Embryonic facial prominence (tissue), 1 donor: ENCODE data around the gene UBE2C.
"Not testable (repeated sequence)": the region's sequence is repeated elsewhere in the genome, so short reads cannot be mapped to it uniquely, and the experiment has no call there.

ENCODE experiments used
- DNase-seq: peaks from one replicate; pipeline ENCODE4 v3.0.0-alpha.2; 2016; ENCODE audit errors: extremely low spot score

UBE2C gene

DNA sequence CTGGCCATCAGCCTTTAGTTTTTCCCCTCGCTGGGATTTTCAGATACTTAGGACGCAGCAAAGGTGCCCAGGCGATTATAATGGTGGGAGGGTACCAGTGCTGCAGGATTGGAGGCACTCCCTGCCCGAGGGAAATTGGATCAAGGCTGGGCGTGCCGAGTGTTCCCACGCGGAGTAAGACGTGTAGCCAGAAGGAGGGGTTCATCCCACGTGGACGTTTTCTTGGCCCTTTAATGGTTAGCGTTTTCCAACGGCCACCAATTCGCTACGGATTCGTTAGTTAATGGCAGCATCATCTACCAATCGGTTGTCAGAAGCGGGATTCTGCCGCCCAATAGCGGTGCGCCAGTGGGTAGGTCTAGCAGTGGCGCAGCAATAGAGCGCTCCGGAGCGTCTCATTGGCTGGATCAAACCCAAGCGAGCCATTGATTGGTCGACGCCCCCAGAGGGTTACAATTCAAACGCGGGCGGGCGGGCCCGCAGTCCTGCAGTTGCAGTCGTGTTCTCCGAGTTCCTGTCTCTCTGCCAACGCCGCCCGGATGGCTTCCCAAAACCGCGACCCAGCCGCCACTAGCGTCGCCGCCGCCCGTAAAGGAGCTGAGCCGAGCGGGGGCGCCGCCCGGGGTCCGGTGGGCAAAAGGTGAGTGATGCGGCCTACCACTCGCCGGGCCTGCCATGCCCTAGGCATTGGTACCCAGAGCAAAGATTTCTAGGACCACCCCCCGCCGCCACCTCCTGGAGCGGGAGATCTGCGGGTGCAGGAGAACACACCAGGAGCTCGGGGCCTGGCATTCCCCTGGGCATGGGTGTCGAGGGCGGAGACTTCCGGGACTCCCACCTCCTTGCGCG, at the start of gene UBE2C:
TSS of gene UBE2C (plus strand) at position 488 of the 849 bp plus-strand sequence. CDS start at position 540, 52 bp downstream.
- DNase-seq = peak; percentile 96

DNA sequence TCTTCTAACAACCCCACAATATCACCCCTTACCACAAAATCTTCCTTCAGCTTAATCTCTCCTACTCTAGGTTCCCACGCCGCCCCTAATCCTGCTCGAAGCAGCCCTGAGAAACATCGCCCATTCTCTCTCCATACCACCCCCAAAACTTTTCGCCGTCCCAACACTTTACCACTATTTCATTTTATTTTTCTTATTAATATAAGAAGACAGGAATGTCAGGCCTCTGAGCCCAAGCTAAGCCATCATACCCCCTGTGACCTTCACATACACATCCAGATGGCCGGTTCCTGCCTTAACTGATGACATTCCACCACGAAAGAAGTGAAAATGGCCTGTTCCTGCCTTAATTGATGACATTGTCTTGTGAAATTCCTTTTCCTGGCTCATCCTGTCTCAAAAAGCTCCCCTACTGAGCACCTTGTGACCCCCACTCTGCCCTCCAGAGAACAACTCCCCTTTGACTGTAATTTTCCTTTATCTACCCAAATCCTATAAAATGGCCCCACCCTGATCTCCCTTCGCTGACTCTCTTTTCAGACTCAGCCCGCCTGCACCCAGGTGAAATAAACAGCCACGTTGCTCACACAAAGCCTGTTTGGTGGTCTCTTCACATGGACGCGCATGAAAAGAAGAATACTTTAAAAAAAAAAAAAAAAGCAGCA, 47.7 kb upstream of the UBE2C start:
- not testable (repeated sequence) for DNase-seq

DNA sequence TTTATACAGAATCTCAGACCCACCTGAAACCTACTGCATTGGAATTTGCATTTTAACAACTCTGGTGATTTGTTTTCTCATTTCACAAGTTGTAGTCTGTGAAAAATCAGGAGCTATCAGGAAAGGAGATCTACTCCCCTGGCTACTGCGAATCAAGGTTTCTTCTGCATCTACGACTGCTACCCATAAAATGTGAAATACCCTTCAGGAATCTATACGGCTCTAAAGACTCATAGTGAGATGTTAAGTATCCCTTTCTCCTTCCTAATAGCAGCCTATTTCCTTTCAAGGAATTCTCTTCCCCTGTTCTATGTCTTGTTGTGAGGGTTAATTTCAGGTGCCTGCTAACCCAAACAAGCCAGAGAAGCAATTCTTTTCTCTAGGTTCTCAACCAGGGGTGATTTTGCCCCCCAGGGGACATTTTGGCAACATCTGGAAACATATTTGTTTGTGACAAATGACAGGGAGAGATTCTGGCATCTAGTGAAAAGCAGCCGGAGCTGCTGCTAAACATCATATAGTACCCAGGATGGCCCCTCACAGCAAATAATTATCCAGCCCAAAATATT, 47.1 kb upstream of the UBE2C start:
- DNase-seq = no peak

DNA sequence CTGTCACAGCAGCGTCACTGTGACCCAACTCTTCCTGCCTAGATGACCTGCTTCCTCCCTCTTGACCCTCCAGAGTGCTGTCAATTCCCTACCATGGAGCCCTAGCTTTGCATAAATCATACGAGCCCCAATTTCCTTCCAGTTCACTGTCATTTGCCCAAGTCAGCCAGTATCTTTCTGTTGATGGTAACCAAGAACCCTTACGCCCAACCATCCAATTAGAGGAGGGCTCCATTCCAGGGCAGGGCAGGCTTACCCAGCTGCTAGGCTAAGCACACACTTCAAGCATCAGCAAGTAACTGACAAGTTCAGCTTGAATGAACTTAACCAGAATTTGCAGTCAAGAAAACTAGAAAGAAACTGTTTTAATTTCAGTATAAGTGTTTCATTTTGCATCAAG, 46.5 kb upstream of the UBE2C start:
- DNase-seq = no peak

DNA sequence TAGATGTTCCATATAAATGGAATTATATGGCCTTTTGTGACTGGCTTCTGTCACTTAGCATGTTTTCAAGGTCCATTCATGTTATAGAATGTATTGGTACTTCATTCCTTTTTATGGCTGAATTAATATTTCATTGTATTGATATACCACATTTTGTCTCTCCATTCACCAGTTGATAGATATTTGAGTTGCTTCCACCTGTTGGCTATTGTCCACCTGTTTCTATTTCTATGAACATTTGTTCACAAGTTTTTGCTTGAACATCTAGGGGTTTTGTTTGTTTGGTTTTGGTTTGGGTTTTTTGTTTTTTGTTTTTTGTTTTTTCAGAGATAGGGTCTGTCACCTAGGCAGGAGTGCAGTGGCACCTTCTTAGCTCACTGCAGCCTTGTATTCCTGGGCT, 44.0 kb upstream of the UBE2C start:
- DNase-seq = no peak

DNA sequence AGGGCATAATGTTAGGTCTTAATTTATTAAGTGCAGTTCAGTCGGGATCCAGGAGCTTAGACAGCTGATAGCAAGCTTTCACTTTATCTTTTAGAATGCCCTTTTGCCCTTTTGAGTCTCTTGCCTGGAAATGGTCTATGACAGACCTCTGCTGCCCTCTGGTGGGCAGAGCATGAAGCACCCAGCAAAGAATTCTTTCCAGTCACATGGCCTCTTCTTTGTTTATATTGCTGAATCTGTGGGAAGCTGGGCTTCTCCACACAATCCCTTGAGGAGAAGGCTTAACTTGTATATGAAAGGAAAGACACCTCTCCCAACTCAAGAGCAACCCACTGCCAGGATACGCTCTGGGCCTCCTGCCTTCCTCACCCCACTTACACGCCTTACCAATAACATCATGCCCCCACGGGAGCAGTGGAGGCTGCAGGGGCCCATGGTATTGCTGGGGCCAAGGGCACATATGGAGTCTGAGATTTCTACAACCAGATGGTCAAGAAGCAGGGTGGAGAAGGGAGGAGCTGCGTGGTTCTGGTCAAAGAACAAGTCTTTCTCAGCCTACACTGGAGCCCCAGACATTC, 41.2 kb upstream of the UBE2C start:
- DNase-seq = peak; percentile 39

DNA sequence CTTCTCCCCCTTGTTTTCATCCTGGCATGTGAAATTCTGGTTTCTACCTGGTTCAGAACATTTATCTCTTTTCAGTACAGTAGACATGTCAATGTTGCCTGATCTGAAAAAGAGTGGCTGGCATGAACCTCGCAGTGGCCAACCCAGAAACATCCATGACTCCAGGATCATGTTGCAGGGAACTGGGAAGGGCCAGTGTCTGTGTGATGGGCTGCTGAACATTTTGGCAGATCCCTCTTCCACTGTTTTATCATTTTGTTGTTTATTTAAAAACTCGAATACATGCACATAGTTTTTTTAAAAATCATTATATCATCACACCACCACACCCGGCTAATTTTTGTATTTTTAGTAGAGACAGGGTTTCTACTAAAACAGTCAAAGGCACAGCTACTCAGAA, 39.8 kb upstream of the UBE2C start:
- no peak for DNase-seq

DNA sequence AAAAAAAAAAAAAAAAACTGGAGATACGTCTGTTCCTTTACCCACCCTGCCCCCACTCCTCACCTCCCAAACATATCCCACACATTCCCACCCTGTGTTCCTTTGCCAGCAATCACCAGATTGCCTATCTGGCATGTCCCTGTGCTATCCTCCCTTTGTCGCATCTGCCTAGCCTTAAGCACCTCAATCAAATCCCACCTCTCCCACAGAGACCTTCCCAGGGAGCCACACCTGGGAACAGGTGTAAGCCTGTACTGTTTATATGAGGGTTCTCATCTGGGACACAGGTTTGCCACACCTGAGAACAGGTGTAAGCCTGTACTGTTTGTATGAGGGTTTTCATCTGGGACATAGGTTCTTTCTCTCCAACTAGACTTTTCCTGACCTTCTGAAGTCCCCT, 37.5 kb upstream of the UBE2C start:
- no peak for DNase-seq

DNA sequence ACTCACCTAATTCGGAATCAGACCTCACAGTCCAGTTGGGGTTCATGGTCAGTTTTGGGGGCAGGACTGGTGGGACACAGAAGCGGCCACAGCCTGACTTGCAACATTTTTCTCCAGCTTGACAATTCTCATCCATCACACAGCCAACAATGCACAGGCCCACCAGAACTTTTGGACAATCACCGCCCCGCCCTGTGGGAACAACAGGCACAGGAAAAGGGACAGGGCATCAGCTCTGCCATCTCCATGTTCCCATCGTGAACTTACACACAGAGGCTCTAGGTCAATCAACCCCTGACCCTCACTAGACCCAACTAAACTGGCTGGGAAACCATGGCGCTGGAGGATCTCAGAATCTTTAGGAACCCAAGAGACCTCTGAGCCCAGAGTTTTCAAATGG, 37.0 kb upstream of the UBE2C start:
- no peak for DNase-seq

DNA sequence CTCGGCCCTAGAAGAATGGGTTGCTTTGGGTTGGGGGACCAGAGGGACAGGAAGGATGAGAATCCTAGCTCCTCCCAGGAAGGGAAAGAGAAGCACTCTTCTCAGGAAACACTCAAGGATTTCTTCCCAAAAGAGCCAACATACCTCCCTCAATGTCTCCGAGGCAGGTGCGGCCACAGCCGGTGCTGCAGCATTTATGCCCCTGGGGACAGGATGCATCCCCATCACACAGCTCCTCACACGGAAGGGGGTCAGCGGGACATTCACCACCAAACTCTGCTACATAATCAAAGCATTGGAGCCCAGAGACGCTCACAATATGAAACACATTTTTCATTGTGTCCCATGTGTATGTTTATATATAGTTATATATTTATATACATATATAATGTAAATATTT, 35.5 kb upstream of the UBE2C start:
- no peak for DNase-seq

DNA sequence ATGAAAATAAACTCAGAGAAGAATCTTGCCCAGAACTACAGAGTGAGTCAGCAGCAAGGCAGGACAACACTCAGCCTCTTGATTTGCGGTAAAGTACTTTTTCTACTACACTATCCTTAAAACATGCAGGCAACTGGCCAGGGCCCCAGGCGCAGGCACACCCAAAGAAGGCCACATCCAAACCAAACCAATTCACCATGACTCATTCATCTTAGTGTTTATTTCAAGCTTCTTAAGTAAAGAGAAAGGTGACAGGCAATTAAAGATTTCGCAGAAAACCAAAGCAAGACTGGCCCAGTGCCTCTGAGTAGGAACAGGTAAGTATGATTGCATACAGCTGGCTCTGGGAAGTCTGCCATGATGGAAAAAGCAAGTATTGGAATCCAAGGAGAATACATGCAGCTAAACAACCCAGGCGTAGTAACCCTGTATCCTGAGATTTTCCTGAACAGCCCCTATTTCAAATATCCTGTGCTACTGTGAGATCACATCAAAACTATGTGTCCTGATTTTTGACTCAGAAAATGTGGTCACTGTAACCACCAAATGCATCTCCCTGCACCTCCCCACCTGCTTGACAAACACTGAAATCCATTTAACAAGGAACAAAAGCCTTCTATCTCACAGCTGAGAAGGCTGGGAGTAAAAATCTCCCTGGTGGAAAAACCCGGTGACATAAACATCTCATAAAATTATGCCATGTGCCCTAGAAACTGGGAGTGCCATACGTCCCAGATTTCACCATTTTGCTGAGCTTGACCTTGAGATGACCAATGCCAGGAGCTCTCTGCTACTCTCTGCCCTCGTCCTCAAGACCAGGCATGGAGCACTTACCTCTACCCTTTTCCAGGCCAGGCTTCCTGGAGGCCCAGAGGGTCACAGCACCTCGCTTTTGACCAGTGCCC, 33.2 kb upstream of the UBE2C start:
- peak; percentile 39 for DNase-seq

DNA sequence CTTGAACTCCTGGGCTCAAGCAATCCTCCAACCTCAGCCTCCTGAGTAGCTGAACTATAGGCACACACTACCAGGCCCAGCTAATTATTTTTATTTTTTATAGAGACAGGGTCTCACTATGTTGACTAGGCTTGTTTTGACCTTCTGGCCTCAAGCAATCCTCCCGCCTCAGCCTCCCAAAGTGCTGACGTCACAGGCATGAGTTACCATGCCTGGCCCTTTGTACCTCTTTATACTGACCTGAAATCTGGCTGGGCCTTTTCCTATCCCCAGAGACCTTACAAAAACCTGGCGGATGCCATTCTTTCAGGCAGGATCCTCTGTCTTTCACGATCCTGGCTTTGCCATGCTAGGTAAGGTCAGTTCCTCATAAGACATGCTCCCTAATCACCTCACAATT, 32.3 kb upstream of the UBE2C start:
- DNase-seq = no peak

DNA sequence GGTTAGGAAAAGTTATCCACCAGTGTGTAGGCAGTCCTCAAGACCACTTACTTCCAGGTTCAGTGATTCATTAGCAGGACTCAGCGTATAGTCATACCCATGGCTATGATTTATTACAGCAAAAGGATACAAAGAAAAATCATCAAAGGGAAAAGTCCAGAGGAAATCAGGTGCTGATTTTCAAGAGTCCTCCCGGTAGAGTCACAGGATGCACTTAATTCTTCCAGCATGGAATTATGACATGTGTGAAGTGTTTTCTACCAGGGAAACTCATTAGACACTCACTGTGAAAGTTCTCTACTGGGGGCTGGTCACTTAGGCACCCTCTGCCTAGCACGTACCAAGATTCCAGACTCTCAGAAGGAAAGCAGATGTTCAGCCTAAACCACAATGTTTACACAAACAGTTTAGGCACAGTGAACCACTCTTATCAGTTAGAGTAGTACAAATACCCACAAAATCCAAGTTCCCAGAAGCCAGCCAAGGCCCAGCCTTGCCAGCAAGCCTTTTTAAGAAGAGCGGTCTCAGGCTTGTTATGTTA, 31.0 kb upstream of the UBE2C start:
- no peak for DNase-seq

DNA sequence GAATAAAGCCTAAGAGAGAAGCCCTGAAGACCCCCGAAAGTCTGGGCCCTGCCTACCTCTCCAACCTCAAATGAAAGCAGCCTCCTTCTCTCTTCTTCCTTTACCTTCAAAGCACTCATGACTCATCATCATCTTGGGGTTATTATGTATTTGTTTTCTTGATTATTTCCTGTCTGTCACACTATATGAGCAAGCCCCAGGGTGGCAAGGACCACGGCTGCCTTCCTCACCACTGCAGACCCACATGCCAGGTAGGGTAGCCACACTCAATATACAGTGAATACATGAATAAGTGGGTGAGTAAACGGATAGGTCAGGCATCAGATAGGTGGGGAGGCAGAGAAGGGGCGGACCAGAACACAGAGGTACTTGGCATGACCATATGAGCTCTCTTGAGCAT, 29.6 kb upstream of the UBE2C start:
- no peak for DNase-seq

DNA sequence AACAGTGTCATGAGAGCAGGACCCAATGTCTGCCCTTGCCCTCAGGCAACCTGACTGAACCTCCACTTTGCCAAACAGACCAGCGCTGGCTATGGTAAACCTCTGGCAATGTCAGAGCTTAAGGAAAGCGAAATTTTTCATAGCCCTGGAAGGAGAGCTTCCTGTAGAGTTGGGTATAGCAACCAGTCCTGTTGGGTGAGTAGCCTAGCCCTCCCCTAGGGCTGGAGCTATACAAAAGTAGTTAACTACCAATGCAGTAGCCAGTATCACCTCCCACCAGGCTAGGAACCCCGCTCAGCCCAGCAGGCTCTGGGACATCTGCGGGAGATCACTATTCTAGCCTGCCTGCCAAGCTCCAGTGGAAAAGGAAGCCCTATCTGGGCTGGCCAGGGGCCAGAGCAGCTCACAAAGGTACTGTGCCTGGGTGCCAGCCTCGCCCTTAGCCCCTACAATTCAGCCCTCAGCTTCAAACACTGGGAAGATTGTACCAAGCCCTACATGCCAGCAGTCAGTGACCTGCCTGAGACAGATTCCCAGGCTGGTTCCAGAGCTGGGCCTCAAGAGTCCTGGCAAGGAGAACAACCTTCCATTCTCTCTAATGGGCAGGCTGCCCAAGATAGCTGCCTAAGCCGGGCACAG, 28.7 kb upstream of the UBE2C start:
- no peak for DNase-seq

DNA sequence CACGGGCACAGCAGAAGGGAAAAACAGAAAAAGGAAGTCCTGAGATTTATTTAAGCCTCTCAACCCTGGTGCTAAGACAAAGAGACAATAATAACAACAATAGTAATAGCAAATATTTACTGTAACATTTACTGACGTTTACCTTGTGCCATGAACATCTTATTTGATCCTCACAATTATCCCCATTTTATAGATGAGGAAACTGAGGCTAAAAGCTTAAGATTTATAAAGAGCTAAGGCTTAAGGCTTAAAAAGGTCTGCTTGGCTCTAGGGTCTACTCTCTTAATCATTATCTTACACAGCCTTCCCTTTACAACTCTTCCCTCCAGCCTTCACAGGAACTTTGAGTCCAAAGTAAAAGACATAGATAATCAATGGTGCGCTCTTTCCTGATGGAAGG, 24.1 kb upstream of the UBE2C start:
- no peak for DNase-seq

DNA sequence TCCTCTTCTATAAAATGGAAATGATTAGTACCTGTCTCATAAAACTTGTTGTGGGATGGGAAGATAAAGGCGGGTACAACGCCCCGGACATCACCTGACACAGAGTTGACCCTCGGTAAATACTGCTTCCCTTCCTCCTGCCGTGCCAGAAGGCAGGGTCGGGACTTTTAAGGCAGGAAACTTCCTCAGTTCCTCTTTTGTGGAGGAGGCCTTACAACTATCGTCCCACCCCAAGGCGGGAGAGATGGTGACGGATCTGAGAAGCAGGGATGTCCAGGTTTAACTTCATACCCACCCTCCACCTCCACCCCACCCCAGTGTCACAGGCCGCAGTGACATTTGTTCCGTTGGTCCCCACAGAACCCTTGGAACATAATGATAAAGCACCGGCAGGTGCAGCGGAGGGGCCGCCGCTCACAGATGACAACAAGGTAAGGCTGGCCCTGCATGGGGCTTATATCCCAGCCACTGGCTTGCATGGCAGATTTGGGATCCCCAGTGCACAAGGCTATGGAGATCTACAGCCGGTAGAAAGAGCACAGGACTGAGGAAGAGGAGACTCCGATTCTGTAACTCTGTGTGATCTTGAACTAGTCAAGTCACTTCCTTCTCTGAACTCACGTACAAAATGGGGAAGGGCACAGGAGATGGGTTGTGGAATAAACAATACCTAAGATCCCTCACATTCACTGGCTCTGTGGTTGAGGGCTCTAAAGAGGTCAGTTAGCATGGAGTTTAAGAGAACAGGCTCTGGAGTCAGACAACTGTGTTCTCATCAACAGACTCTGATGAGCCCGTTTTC, 19.9 kb upstream of the UBE2C start:
- DNase-seq = no peak

DNA sequence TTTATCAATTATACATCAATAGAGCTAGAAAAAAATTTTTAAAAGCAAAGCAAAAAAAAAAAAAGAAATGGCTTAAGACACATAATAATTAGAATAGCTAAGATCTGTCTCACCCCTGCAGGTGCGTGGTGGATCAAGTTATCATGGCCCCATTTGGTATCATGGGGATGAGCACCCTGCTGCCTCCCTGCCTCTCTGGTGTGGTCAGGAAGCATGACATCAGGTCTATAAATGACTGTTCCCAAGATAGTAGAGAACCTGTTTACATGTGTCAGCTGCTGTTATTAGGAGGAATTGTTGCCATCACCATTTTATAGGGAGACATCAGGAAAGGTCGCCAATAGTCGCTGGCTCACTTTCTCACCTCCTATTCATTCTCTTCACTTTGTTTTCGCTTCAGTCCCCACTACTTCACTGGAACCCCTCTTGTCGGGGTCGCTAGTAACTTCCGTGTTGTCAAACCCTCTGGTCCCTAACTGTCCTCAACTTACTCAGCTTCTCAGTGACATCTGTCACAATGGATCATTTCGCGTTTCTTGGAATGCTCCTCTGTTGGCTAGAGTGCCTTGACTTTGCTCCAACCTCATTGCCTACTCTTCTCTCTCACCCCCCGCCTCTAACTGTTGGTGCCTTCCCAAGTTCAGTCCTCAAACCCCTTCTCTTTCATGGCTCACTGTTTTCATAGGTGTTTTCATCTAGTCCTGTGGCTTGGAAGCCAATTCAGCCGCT, 15.9 kb upstream of the UBE2C start:
- DNase-seq = no peak

DNA sequence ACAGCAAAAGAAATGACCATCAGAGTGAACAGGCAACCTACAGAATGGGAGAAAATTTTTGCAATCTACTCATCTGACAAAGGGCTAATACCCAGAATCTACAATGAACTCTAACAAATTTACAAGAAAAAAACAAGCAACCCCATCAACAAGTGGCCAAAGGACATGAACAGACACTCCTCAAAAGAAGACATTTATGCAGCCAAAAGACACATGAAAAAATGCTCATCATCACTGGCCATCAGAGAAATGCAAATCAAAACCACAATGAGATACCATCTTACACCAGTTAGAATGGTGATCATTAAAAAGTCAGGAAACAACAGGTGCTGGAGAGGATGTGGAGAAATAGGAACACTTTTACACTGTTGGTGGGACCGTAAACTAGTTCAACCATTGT, 14.9 kb upstream of the UBE2C start:
- not testable (repeated sequence) for DNase-seq
